Transverse colon (tissue), 4 donors: ENCODE data around the gene VWA8.

Experiments
- CTCF ChIP-seq, 5 experiments: fragments of 200-600 bp in 3 of 5; fragments of 450-650 bp in 2 of 5; sonication (generic) in 3 of 5; IDR thresholded peaks; 1 replicate in 2 of 5; 2 replicates in 3 of 5; pipeline ENCODE4 v1.5.1; 2016 to 2017; ENCODE audit warnings: antibody characterized with exemption in 5 of 5, inconsistent platforms in 3 of 5, mild to moderate bottlenecking in 2 of 5, moderate library complexity in 1 of 5
- EP300 ChIP-seq: sonication (generic); formaldehyde crosslinking; IDR thresholded peaks from one replicate; pipeline ENCODE4 v1.6.1; 2017; ENCODE audit warnings: antibody characterized with exemption, low read depth
- POLR2A ChIP-seq: fragments of 450-650 bp; IDR thresholded peaks from one replicate; pipeline ENCODE4 v1.6.1; 2016; ENCODE audit warnings: antibody characterized with exemption, mild to moderate bottlenecking, moderate library complexity
- POLR2AphosphoS5 ChIP-seq, 3 donors: sonication (generic); formaldehyde crosslinking; IDR thresholded peaks; one replicate each; pipeline ENCODE4 v1.6.1; 2016; ENCODE audit warnings: antibody characterized with exemption in 3 of 3

- no peak for TF ChIP-seq POLR2AphosphoS5 (IDR thresholded peaks at IDR 0.05)
- no peak for TF ChIP-seq POLR2A
- no peak for TF ChIP-seq CTCF (IDR thresholded peaks at IDR 0.05)
- TF ChIP-seq EP300: no peak
Observed at GRCh38 chr13:41954226-41954625, 6.7 kb downstream of the VWA8 start.
